Subcutaneous adipose tissue (tissue), 4 donors: ENCODE results near the gene GABRB1. TPM values are rescaled to one million over a fixed set of nuclear protein-coding genes. Genes with fewer than 3 reads are reported as not detected.

Experiments
- CTCF ChIP-seq: fragments of 450-650 bp; IDR thresholded peaks from one replicate; pipeline ENCODE4 v1.5.1; 2016; ENCODE audit warnings: low read depth, mild to moderate bottlenecking, control low read depth, antibody characterized with exemption, moderate library complexity
- total RNA-seq, 4 donors: library from RNA; depleted of rRNA; stranded (reverse); fragments of >200 nt; gene quantifications; one replicate each; pipeline ENCODE4 v1.1.0, GENCODE V29; 2016

The GABRB1 gene
- total RNA-seq, 4 donors from 2014 or later, result not detected

- no peak for TF ChIP-seq CTCF
These were observed 186.5 kb downstream of the GABRB1 start for GRCh38 chr4:47217884-47218283.

GRCh38 chr4:47218631-47219030 is 187.3 kb downstream of the GABRB1 start:
- TF ChIP-seq CTCF, result no peak

DNA sequence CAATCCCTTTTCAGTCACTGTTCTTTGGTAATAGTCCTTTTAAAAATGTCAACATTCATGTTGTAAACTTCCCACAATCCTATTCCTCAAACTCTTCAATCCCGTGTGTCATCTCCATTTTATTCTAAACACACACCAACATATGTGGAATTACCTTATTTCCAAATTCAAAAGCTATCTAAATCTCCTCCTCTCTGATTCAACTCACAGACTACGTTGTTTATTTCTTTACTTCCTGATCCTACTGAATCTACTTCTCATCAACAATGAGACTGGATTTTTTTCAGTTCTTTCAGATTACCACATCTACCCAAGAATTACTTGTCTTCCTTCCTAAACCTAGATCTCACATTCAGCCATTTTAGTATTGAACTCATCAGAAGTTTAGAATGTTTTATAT is 188.2 kb downstream of the GABRB1 start:
- no peak for TF ChIP-seq CTCF

DNA sequence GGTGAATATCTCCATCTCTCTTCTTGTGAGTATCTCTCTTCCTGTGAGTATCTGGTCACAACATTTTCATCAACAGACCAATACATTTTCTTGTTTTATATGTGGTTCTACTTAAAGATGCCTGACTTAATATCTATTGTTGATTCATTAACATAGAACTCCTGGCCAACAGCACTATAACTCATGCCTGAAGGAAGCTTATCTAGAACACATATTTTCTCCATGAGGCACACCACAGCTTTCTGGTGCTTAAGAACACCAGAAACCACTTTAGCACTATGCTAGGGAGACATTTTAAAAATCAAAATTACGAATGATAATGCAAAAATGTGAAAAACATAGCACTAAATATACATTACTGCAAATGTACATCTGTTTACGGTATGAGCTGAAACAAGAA is 190.4 kb downstream of the GABRB1 start:
- no peak for TF ChIP-seq CTCF

- TF ChIP-seq CTCF, result no peak
These were observed 190.9 kb downstream of the GABRB1 start for GRCh38 chr4:47222276-47222675.

- no peak for TF ChIP-seq CTCF
These were observed 193.0 kb downstream of the GABRB1 start for GRCh38 chr4:47224361-47224760.

DNA sequence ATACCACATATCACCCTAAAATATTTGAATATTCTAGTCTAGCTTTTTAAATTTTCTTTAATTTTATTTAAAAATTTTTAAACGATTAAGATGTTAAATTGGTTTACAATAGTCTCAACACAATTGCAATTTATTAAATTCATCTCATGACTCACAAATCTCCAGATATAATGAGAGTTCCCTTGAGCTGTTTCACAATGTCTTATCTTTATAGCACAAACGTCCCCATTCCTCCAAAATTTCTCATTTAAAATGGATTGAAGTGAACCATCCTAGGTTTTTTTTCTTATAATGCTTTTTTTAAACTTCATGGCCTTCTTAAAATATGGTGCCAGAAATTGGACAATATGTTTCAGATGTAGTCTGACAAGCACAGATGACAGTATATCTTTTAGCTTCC is 204.4 kb downstream of the GABRB1 start:
- TF ChIP-seq CTCF, result no peak
